Tibial nerve (tissue), 4 donors: ENCODE measurements around the gene TTLL3. TPM values are rescaled to one million over a fixed set of nuclear protein-coding genes. Genes with fewer than 3 reads are reported as not detected.

Experiments used
- DNase-seq, 2 donors: peaks; one replicate each; pipeline ENCODE4 v3.0.0-alpha.2; 2019; ENCODE audit warnings: low spot score in 2 of 2
- H3K27ac ChIP-seq, 4 donors: fragments of 200-600 bp; sonication (generic) in 3 of 4; one replicate each; pipeline ENCODE4 v1.5.1; 2017 to 2019; ENCODE audit warnings: mild to moderate bottlenecking in 1 of 4
- H3K27me3 ChIP-seq, 2 donors: fragments of 200-600 bp; sonication (generic) in 1 of 2; one replicate each; pipeline versions ENCODE4 v1.5.1 to v1.6.0; 2017 to 2019
- H3K36me3 ChIP-seq, 3 donors: fragments of 200-600 bp; sonication (generic); one replicate each; pipeline ENCODE4 v1.5.1; 2018 to 2019
- H3K4me1 ChIP-seq, 4 donors: fragments of 200-600 bp; sonication (generic) in 3 of 4; one replicate each; pipeline ENCODE4 v1.5.1; 2017 to 2019
- H3K4me3 ChIP-seq, 4 donors: fragments of 200-600 bp; sonication (generic) in 3 of 4; one replicate each; pipeline ENCODE4 v1.5.1; 2017 to 2019; ENCODE audit warnings: mild to moderate bottlenecking in 1 of 4, moderate library complexity in 1 of 4
- H3K9me3 ChIP-seq, 4 donors: fragments of 200-600 bp; sonication (generic) in 3 of 4; one replicate each; pipeline ENCODE4 v1.5.1; 2017 to 2019
- CTCF ChIP-seq, 5 experiments: fragments of 200-600 bp in 3 of 5; fragments of 450-650 bp in 2 of 5; sonication (generic) in 3 of 5; IDR thresholded peaks; one replicate each; pipeline ENCODE4 v1.5.1; 2016 to 2019; ENCODE audit warnings: antibody characterized with exemption in 5 of 5, mild to moderate bottlenecking in 3 of 5, moderate library complexity in 2 of 5
- EP300 ChIP-seq, 2 donors: sonication (generic); formaldehyde crosslinking; IDR thresholded peaks; one replicate each; pipeline ENCODE4 v1.6.1; 2017; ENCODE audit warnings: antibody characterized with exemption in 2 of 2, mild to moderate bottlenecking in 1 of 2
- POLR2A ChIP-seq, 2 donors: fragments of 450-650 bp; IDR thresholded peaks; one replicate each; pipeline ENCODE4 v1.6.1; 2017; ENCODE audit warnings: antibody characterized with exemption in 2 of 2, mild to moderate bottlenecking in 2 of 2, moderate library complexity in 2 of 2
- WGBS, 2 donors: methylation state at CpG; one replicate each; pipeline ENCODE4 v1.1.5; 2018; 5-methylcytosine and 5-hydroxymethylcytosine counted together
- total RNA-seq, 4 donors: library from RNA; depleted of rRNA; stranded (reverse); fragments of >200 nt; gene quantifications; one replicate each; pipeline ENCODE4 v1.1.0, GENCODE V29; 2016

TTLL3 gene
- total RNA-seq, 4 donors from 2014 or later = 58.2 to 173 (median 120) TPM

GRCh38 chr3:9791127-9791526 lies 18.9 kb upstream of the TTLL3 start:
- no peak for DNase-seq
- Histone ChIP-seq H3K9me3 (no peaks in the 10 kb centered on the region), H3K4me3 (no peak overlapping the region), H3K36me3 (peaks cover 0 to 64% (median 0%) of the 10 kb centered on the region in 3 donors), H3K4me1 (peaks cover 0 to 46% (median 26%) of the 10 kb centered on the region in 4 donors), H3K27ac (peak overlapping the region in 1 of 4 donors; percentile 99), H3K27me3 (no peaks in the 10 kb centered on the region)
- TF ChIP-seq CTCF (IDR thresholded peaks at IDR 0.05) (no peak), EP300 (IDR thresholded peaks at IDR 0.05) (no peak), POLR2A (IDR thresholded peaks at IDR 0.05) (no peak)
- WGBS, 2 donors = 88 to 92% methylated on average over 10 to 11 of the region's 11 CpGs

GRCh38 chr3:9791790-9792404 lies 18.2 kb upstream of the TTLL3 start:
- no peak for TF ChIP-seq POLR2A (IDR thresholded peaks at IDR 0.05)
- no peak for TF ChIP-seq CTCF (IDR thresholded peaks at IDR 0.05)
- no peak for TF ChIP-seq EP300 (IDR thresholded peaks at IDR 0.05)
- Histone ChIP-seq H3K27me3 (no peaks in the 10 kb centered on the region), H3K4me1 (peaks cover 0 to 51% (median 28%) of the 10 kb centered on the region in 4 donors), H3K27ac (peak overlapping the region; percentile 90 to 99 (median 98)), H3K36me3 (peaks cover 0 to 61% (median 0%) of the 10 kb centered on the region in 3 donors), H3K9me3 (no peaks in the 10 kb centered on the region), H3K4me3 (peak overlapping the region; percentile 90 to 99 (median 98))
- 14 to 20% methylated on average over 10 to 14 of the region's 14 CpGs for WGBS, 2 donors
- no peak for DNase-seq

- H3K27me3 ChIP-seq = no peaks in the 10 kb centered on the region
- peak; percentile 87 to 88 for DNase-seq
- peaks cover 0 to 61% (median 0%) of the 10 kb centered on the region in 3 donors for H3K36me3 ChIP-seq
- 0 to 1% methylated on average over 63 to 65 of the region's 65 CpGs for WGBS, 2 donors
- H3K4me3 ChIP-seq = peak within 1 kb of the TSS; percentile 90 to 99 (median 98)
- TF ChIP-seq EP300 (IDR thresholded peaks at IDR 0.05) = peak; percentile 54 to 82
- TF ChIP-seq CTCF (IDR thresholded peaks at IDR 0.05) = peak in 3 of 5 experiments; percentile 12 to 69 (median 42)
- TF ChIP-seq POLR2A (IDR thresholded peaks at IDR 0.05) = peak in 1 of 2 donors; percentile 51
- no peaks in the 10 kb centered on the region for H3K9me3 ChIP-seq
- H3K27ac ChIP-seq = peak within 1 kb of the TSS; percentile 90 to 99 (median 98)
- peaks cover 0 to 58% (median 28%) of the 10 kb centered on the region in 4 donors for H3K4me1 ChIP-seq
These were observed 17.5 kb upstream of the TTLL3 start, which contains the start of the genes ARPC4 and TADA3 for GRCh38 chr3:9792405-9793160. ARPC4 (plus strand) TSS chr3:9793082; CDS start chr3:9793122, 40 bp downstream. TADA3 (minus strand) TSS chr3:9792473; CDS start chr3:9791466, 1,007 bp downstream.

GRCh38 chr3:9793161-9793781 lies 16.8 kb upstream of the TTLL3 start:
- no peak for DNase-seq
- peak overlapping the region; percentile 90 to 99 (median 98) for H3K4me3 ChIP-seq
- peaks cover 0 to 60% (median 28%) of the 10 kb centered on the region in 4 donors for H3K4me1 ChIP-seq
- H3K9me3 ChIP-seq = no peaks in the 10 kb centered on the region
- H3K36me3 ChIP-seq = peaks cover 0 to 61% (median 2%) of the 10 kb centered on the region in 3 donors
- TF ChIP-seq CTCF (IDR thresholded peaks at IDR 0.05) (no peak), EP300 (IDR thresholded peaks at IDR 0.05) (no peak), POLR2A (IDR thresholded peaks at IDR 0.05) (no peak)
- no peaks in the 10 kb centered on the region for H3K27me3 ChIP-seq
- H3K27ac ChIP-seq = peak overlapping the region; percentile 90 to 99 (median 98)
- WGBS, 2 donors = 0% methylated on average over 22 to 23 of the region's 23 CpGs
